ENCODE results near the gene MRPL37.
A peak's percentile ranks its signal among the peaks of the same experiment; 100 is the strongest.

The MRPL37 gene

GRCh38 chr1:54199765-54200518 is at the start of gene MRPL37, which contains the start of gene CYB5RL:
Gene MRPL37 (plus strand): TSS chr1:54200167. CDS start chr1:54200244, 77 bp downstream.
Gene CYB5RL (minus strand): TSS chr1:54200030. CDS start chr1:54195616, 4,414 bp downstream.
- H3K4me3 ChIP-seq (ENCODE audit: low read depth, low read length): peak within 1 kb of the TSS; percentile 72
- TF ChIP-seq CTCF (IDR thresholded peaks at IDR 0.05; ENCODE audit: low read depth, low read length, missing control alignments): no peak
- peak; percentile 94 for DNase-seq (ENCODE audit: low read depth)

- DNase-seq (ENCODE audit: low read depth): no peak
- no peak overlapping the region for H3K4me3 ChIP-seq (ENCODE audit: low read depth, low read length)
- no peak for TF ChIP-seq CTCF (IDR thresholded peaks at IDR 0.05; ENCODE audit: low read depth, low read length, missing control alignments)
Observed at GRCh38 chr1:54151013-54151412, 49.0 kb upstream of the MRPL37 start.

GRCh38 chr1:54152696-54153095 is 47.3 kb upstream of the MRPL37 start, which contains the start of gene CDCP2:
Gene CDCP2 (minus strand): TSS chr1:54153000. CDS start chr1:54152922, 78 bp downstream.
- H3K4me3 ChIP-seq (ENCODE audit: low read depth, low read length): no peak within 1 kb of the TSS
- no peak for DNase-seq (ENCODE audit: low read depth)
- TF ChIP-seq CTCF (IDR thresholded peaks at IDR 0.05; ENCODE audit: low read depth, low read length, missing control alignments): no peak

- DNase-seq (ENCODE audit: low read depth): no peak
- TF ChIP-seq CTCF (IDR thresholded peaks at IDR 0.05; ENCODE audit: low read depth, low read length, missing control alignments): no peak
- no peak overlapping the region for H3K4me3 ChIP-seq (ENCODE audit: low read depth, low read length)
Observed at GRCh38 chr1:54153535-54154439, 46.2 kb upstream of the MRPL37 start.

- TF ChIP-seq CTCF (IDR thresholded peaks at IDR 0.05; ENCODE audit: low read depth, low read length, missing control alignments): no peak
- H3K4me3 ChIP-seq (ENCODE audit: low read depth, low read length): no peak overlapping the region
- DNase-seq (ENCODE audit: low read depth): no peak
Observed at GRCh38 chr1:54156201-54156600, 43.8 kb upstream of the MRPL37 start.

- H3K4me3 ChIP-seq (ENCODE audit: low read depth, low read length): no peak overlapping the region
- DNase-seq (ENCODE audit: low read depth): no peak
- no peak for TF ChIP-seq CTCF (IDR thresholded peaks at IDR 0.05; ENCODE audit: low read depth, low read length, missing control alignments)
Observed at GRCh38 chr1:54156986-54157385, 43.0 kb upstream of the MRPL37 start.
